ENCODE data around the gene OR5H2. TPM values are rescaled to one million over a fixed set of nuclear protein-coding genes. Genes with fewer than 3 reads are reported as not detected.
A peak's percentile ranks its signal among the peaks of the same experiment; 100 is the strongest.

The OR5H2 gene
- polyA plus RNA-seq (2013, experiment 1 of 2) = not detected
- polyA plus RNA-seq (2013, experiment 2 of 2) = not detected

GRCh38 chr3:98282205-98282604 lies at the start of gene OR5H2:
Gene OR5H2 (plus strand): TSS chr3:98282505. CDS start chr3:98282903, 398 bp downstream.
- no peak within 1 kb of the TSS for H2BK12ac ChIP-seq (ENCODE audit: low read length)
- no peak within 1 kb of the TSS for H3K4me3 ChIP-seq (ENCODE audit: low read length in 2 of 2)
- H3K27me3 ChIP-seq (ENCODE audit: control insufficient read depth in 3 of 3, insufficient read depth in 3 of 3, low read depth in 1 of 3, low read length in 3 of 3) = no peaks in the 10 kb centered on the region
- no peak within 1 kb of the TSS for H4K8ac ChIP-seq (ENCODE audit: low read depth, low read length)
- no peaks in the 10 kb centered on the region for H3K79me1 ChIP-seq (ENCODE audit: low read depth, low read length)
- H3K14ac ChIP-seq (ENCODE audit: low read length) = no peak within 1 kb of the TSS
- no CpG with 5 or more reads among the region's 2 CpGs for WGBS, 2 donors (ENCODE audit: extremely low coverage in 2 of 2, insufficient read length in 2 of 2, insufficient replicate concordance in 1 of 2)
- no peak within 1 kb of the TSS for H3K9ac ChIP-seq (ENCODE audit: low read depth, low read length, poor library complexity)
- no peaks in the 10 kb centered on the region for H3K36me3 ChIP-seq (replicated peaks in 1 of 2; ENCODE audit: control insufficient read depth in 2 of 2, insufficient read depth in 2 of 2, low read length in 2 of 2)
- no peak within 1 kb of the TSS for H3K27ac ChIP-seq (replicated peaks; ENCODE audit: low read length)
- H3K4ac ChIP-seq (ENCODE audit: low read length) = no peak within 1 kb of the TSS
- H3K9me3 ChIP-seq (replicated peaks in 1 of 2; ENCODE audit: control insufficient read depth in 2 of 2, insufficient read depth in 1 of 2, low read depth in 1 of 2, low read length in 2 of 2) = no peaks in the 10 kb centered on the region
- no peak within 1 kb of the TSS for H3K4me2 ChIP-seq (ENCODE audit: insufficient read depth, low read length, poor library complexity, severe bottlenecking)
- H2BK5ac ChIP-seq (ENCODE audit: low read length) = no peak within 1 kb of the TSS
- H2AK5ac ChIP-seq (ENCODE audit: low read depth, low read length) = no peak within 1 kb of the TSS
- DNase-seq (ENCODE audit: low spot score) = no peak
- H2AFZ ChIP-seq (ENCODE audit: low read length) = peak within 1 kb of the TSS; percentile 35
- no peaks in the 10 kb centered on the region for H3K4me1 ChIP-seq (ENCODE audit: control insufficient read depth in 2 of 2, insufficient read depth in 1 of 2, low read depth in 1 of 2, low read length in 2 of 2)
- H2BK15ac ChIP-seq (ENCODE audit: low read length) = no peak within 1 kb of the TSS
- no peak within 1 kb of the TSS for H4K91ac ChIP-seq (ENCODE audit: low read depth, low read length, poor library complexity)
- no peak within 1 kb of the TSS for H2BK120ac ChIP-seq (ENCODE audit: low read depth, low read length)
- no peak within 1 kb of the TSS for H3K23ac ChIP-seq (ENCODE audit: low read depth, low read length, poor library complexity)
- no peak within 1 kb of the TSS for H3K18ac ChIP-seq (ENCODE audit: low read length)

- DNase-seq (ENCODE audit: low spot score) = no peak
These were observed 48.8 kb upstream of the OR5H2 start for GRCh38 chr3:98233468-98233867.

GRCh38 chr3:98240131-98240530 lies 42.2 kb upstream of the OR5H2 start:
- H3K9ac ChIP-seq (ENCODE audit: low read depth, low read length, poor library complexity) = no peak overlapping the region

More at GRCh38 chr3:98233468-98233867, 48.8 kb upstream of the OR5H2 start:
- WGBS, 2 donors (ENCODE audit: extremely low coverage in 2 of 2, insufficient read length in 2 of 2, insufficient replicate concordance in 1 of 2) = no CpG with 5 or more reads among the region's 5 CpGs
- Histone ChIP-seq H3K4me3 (ENCODE audit: low read length in 2 of 2) (no peak overlapping the region), H3K18ac (ENCODE audit: low read length) (no peak overlapping the region), H4K91ac (ENCODE audit: low read depth, low read length, poor library complexity) (no peak overlapping the region), H2BK12ac (ENCODE audit: low read length) (no peak overlapping the region), H4K8ac (ENCODE audit: low read depth, low read length) (no peak overlapping the region), H2AFZ (ENCODE audit: low read length) (no peak overlapping the region), H3K36me3 (replicated peaks in 1 of 2; ENCODE audit: control insufficient read depth in 2 of 2, insufficient read depth in 2 of 2, low read length in 2 of 2) (no peaks in the 10 kb centered on the region), H2BK15ac (ENCODE audit: low read length) (no peak overlapping the region), H3K4me1 (ENCODE audit: control insufficient read depth in 2 of 2, insufficient read depth in 1 of 2, low read depth in 1 of 2, low read length in 2 of 2) (no peaks in the 10 kb centered on the region), H3K9me3 (replicated peaks in 1 of 2; ENCODE audit: control insufficient read depth in 2 of 2, insufficient read depth in 1 of 2, low read depth in 1 of 2, low read length in 2 of 2) (no peaks in the 10 kb centered on the region), H3K27me3 (ENCODE audit: control insufficient read depth in 3 of 3, insufficient read depth in 3 of 3, low read depth in 1 of 3, low read length in 3 of 3) (no peaks in the 10 kb centered on the region), H2BK120ac (ENCODE audit: low read depth, low read length) (no peak overlapping the region), H3K23ac (ENCODE audit: low read depth, low read length, poor library complexity) (no peak overlapping the region), H3K27ac (replicated peaks; ENCODE audit: low read length) (no peak overlapping the region), H2BK5ac (ENCODE audit: low read length) (no peak overlapping the region), H3K14ac (ENCODE audit: low read length) (no peak overlapping the region), H3K79me1 (ENCODE audit: low read depth, low read length) (no peaks in the 10 kb centered on the region), H2AK5ac (ENCODE audit: low read depth, low read length) (no peak overlapping the region), H3K4ac (ENCODE audit: low read length) (no peak overlapping the region), H3K9ac (ENCODE audit: low read depth, low read length, poor library complexity) (no peak overlapping the region), H3K4me2 (ENCODE audit: insufficient read depth, low read length, poor library complexity, severe bottlenecking) (no peak overlapping the region)

GRCh38 chr3:98242155-98242554 lies 40.1 kb upstream of the OR5H2 start:
- H3K36me3 ChIP-seq (replicated peaks in 1 of 2; ENCODE audit: control insufficient read depth in 2 of 2, insufficient read depth in 2 of 2, low read length in 2 of 2) = no peaks in the 10 kb centered on the region
- H3K4ac ChIP-seq (ENCODE audit: low read length) = no peak overlapping the region
- H3K18ac ChIP-seq (ENCODE audit: low read length) = no peak overlapping the region
- H3K4me3 ChIP-seq (ENCODE audit: low read length in 2 of 2) = no peak overlapping the region
- H2AFZ ChIP-seq (ENCODE audit: low read length) = no peak overlapping the region
- H3K79me1 ChIP-seq (ENCODE audit: low read depth, low read length) = no peaks in the 10 kb centered on the region
- H4K91ac ChIP-seq (ENCODE audit: low read depth, low read length, poor library complexity) = no peak overlapping the region
- H4K8ac ChIP-seq (ENCODE audit: low read depth, low read length) = no peak overlapping the region
- H2BK15ac ChIP-seq (ENCODE audit: low read length) = no peak overlapping the region
- no peak overlapping the region for H3K4me2 ChIP-seq (ENCODE audit: insufficient read depth, low read length, poor library complexity, severe bottlenecking)
- H3K27me3 ChIP-seq (ENCODE audit: control insufficient read depth in 3 of 3, insufficient read depth in 3 of 3, low read depth in 1 of 3, low read length in 3 of 3) = no peaks in the 10 kb centered on the region
- no peak overlapping the region for H3K27ac ChIP-seq (replicated peaks; ENCODE audit: low read length)
- H3K23ac ChIP-seq (ENCODE audit: low read depth, low read length, poor library complexity) = no peak overlapping the region
- no peak overlapping the region for H2BK12ac ChIP-seq (ENCODE audit: low read length)
- DNase-seq (ENCODE audit: low spot score) = no peak
- no peak overlapping the region for H2AK5ac ChIP-seq (ENCODE audit: low read depth, low read length)
- no peak overlapping the region for H3K9ac ChIP-seq (ENCODE audit: low read depth, low read length, poor library complexity)
- no peaks in the 10 kb centered on the region for H3K4me1 ChIP-seq (ENCODE audit: control insufficient read depth in 2 of 2, insufficient read depth in 1 of 2, low read depth in 1 of 2, low read length in 2 of 2)
- no peaks in the 10 kb centered on the region for H3K9me3 ChIP-seq (replicated peaks in 1 of 2; ENCODE audit: control insufficient read depth in 2 of 2, insufficient read depth in 1 of 2, low read depth in 1 of 2, low read length in 2 of 2)
- H2BK5ac ChIP-seq (ENCODE audit: low read length) = no peak overlapping the region
- H3K14ac ChIP-seq (ENCODE audit: low read length) = no peak overlapping the region
- WGBS, 2 donors (ENCODE audit: extremely low coverage in 2 of 2, insufficient read length in 2 of 2, insufficient replicate concordance in 1 of 2) = no CpG with 5 or more reads among the region's 1 CpG
- H2BK120ac ChIP-seq (ENCODE audit: low read depth, low read length) = no peak overlapping the region

More at GRCh38 chr3:98240131-98240530, 42.2 kb upstream of the OR5H2 start:
- Histone ChIP-seq H2AFZ (ENCODE audit: low read length) (no peak overlapping the region), H3K27ac (replicated peaks; ENCODE audit: low read length) (no peak overlapping the region), H3K36me3 (replicated peaks in 1 of 2; ENCODE audit: control insufficient read depth in 2 of 2, insufficient read depth in 2 of 2, low read length in 2 of 2) (no peaks in the 10 kb centered on the region), H4K91ac (ENCODE audit: low read depth, low read length, poor library complexity) (no peak overlapping the region), H2BK15ac (ENCODE audit: low read length) (no peak overlapping the region), H3K9me3 (replicated peaks in 1 of 2; ENCODE audit: control insufficient read depth in 2 of 2, insufficient read depth in 1 of 2, low read depth in 1 of 2, low read length in 2 of 2) (no peaks in the 10 kb centered on the region), H2BK120ac (ENCODE audit: low read depth, low read length) (no peak overlapping the region), H3K4me3 (ENCODE audit: low read length in 2 of 2) (no peak overlapping the region), H4K8ac (ENCODE audit: low read depth, low read length) (no peak overlapping the region), H3K23ac (ENCODE audit: low read depth, low read length, poor library complexity) (no peak overlapping the region), H2AK5ac (ENCODE audit: low read depth, low read length) (no peak overlapping the region), H2BK12ac (ENCODE audit: low read length) (no peak overlapping the region), H3K79me1 (ENCODE audit: low read depth, low read length) (no peaks in the 10 kb centered on the region), H2BK5ac (ENCODE audit: low read length) (no peak overlapping the region), H3K18ac (ENCODE audit: low read length) (no peak overlapping the region), H3K4me1 (ENCODE audit: control insufficient read depth in 2 of 2, insufficient read depth in 1 of 2, low read depth in 1 of 2, low read length in 2 of 2) (no peaks in the 10 kb centered on the region), H3K14ac (ENCODE audit: low read length) (no peak overlapping the region), H3K4me2 (ENCODE audit: insufficient read depth, low read length, poor library complexity, severe bottlenecking) (no peak overlapping the region), H3K4ac (ENCODE audit: low read length) (no peak overlapping the region), H3K27me3 (ENCODE audit: control insufficient read depth in 3 of 3, insufficient read depth in 3 of 3, low read depth in 1 of 3, low read length in 3 of 3) (no peaks in the 10 kb centered on the region)
- no peak for DNase-seq (ENCODE audit: low spot score)

Data from neuronal stem cell (in vitro differentiated cells).